Measurements from ENCODE around the gene ERBB4. TPM values are rescaled to one million over a fixed set of nuclear protein-coding genes. Genes with fewer than 3 reads are reported as not detected.

The ERBB4 gene
- total RNA-seq, 1 donor from 2014 or later: 2.2 TPM

DNA sequence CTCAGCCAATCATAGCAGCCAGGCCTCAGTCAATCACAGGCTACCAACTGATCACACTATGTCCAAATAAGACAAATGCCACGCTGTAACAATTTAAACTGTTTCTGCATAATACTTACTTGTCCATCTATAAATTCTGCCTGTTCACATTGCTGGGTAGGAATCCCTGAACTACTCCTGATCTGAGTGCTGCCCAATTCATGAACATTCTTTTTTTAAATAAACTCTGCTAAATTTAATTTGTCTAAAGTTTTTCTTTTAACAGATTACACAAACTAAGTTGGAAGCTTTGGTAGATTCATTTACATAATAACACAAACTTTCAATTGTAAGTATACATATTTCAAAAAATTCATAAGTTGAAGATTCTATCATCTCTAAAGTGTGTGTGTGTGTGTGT, 583.0 kb downstream of the ERBB4 start:
- no peak overlapping the region for H3K4me3 ChIP-seq (ENCODE audit: low read depth, low read length)
- TF ChIP-seq CTCF (conservative IDR thresholded peaks at IDR 0.05; ENCODE audit: low read depth, low read length): no peak

DNA sequence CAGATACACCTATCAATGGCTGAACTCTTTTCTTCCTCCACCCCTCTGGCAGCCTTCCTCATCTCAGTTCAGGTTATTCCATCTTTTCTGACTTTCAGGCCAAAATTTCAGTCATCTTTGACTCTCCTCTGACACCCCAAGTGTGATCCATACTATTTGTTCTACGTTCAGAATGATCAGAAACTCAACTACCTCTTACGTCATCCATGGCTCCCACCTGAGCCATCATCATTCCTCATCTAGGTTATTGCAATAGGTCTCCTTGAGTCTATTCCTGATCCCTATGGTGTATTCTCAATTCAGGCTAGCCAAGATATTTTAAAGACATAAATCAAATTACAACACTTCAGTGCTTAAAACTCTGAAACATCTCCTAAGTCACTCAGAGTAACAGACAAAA, 589.7 kb downstream of the ERBB4 start:
- no peak for DNase-seq (ENCODE audit: low read depth)
- TF ChIP-seq CTCF (conservative IDR thresholded peaks at IDR 0.05; ENCODE audit: low read depth, low read length): no peak

More for the DNA sequence above, 583.0 kb downstream of the ERBB4 start:
- DNase-seq (ENCODE audit: low read depth): no peak

DNA sequence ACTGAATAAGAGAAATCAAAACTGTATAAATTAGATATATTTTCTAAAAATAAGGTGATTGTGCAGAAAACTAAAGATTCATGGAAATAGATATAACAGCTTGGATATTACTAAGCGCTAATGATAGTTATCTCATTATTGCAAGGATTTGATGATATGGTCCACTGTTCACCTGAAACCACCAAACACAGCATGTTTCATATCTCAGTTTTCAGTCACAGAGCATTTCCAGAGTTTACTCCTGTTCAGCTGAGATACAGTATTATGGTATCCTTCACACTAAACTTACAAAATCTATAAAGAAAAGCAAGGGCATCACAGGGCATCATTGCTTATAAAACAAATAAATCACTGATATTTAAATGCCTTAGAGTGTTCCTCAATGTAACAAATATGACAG, 591.6 kb downstream of the ERBB4 start:
- TF ChIP-seq CTCF (conservative IDR thresholded peaks at IDR 0.05; ENCODE audit: low read depth, low read length): no peak
- DNase-seq (ENCODE audit: low read depth): no peak
- H3K4me3 ChIP-seq (ENCODE audit: low read depth, low read length): no peak overlapping the region

More for the DNA sequence above, 589.7 kb downstream of the ERBB4 start:
- no peak overlapping the region for H3K4me3 ChIP-seq (ENCODE audit: low read depth, low read length)

GRCh38 chr2:211944572-211944971, 594.0 kb downstream of the ERBB4 start:
- no peak for TF ChIP-seq CTCF (conservative IDR thresholded peaks at IDR 0.05; ENCODE audit: low read depth, low read length)
- H3K4me3 ChIP-seq (ENCODE audit: low read depth, low read length): no peak overlapping the region
- no peak for DNase-seq (ENCODE audit: low read depth)

DNA sequence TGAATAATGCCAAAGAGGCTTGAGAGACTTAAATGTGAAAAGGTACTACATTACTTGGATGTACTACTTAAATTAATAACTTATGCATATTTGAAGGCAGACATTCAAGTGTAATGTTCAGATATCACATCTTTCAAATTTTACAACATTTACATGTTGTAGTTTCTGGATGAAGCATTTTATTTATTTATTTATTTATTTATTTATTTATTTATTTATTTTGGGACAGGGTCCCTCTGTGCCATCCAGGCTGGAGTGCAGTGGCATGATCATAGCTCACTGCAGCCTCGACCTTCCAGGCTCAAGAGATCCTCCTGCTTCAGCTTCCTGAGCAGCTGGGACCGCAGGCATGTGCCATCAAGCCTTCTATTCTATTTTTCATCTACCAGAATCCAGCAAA, 596.4 kb downstream of the ERBB4 start:
- no peak overlapping the region for H3K4me3 ChIP-seq (ENCODE audit: low read depth, low read length)
- TF ChIP-seq CTCF (conservative IDR thresholded peaks at IDR 0.05; ENCODE audit: low read depth, low read length): no peak
- no peak for DNase-seq (ENCODE audit: low read depth)

GRCh38 chr2:211941216-211941747, 597.3 kb downstream of the ERBB4 start:
- TF ChIP-seq CTCF (conservative IDR thresholded peaks at IDR 0.05; ENCODE audit: low read depth, low read length): no peak
- DNase-seq (ENCODE audit: low read depth): no peak
- H3K4me3 ChIP-seq (ENCODE audit: low read depth, low read length): no peak overlapping the region

DNA sequence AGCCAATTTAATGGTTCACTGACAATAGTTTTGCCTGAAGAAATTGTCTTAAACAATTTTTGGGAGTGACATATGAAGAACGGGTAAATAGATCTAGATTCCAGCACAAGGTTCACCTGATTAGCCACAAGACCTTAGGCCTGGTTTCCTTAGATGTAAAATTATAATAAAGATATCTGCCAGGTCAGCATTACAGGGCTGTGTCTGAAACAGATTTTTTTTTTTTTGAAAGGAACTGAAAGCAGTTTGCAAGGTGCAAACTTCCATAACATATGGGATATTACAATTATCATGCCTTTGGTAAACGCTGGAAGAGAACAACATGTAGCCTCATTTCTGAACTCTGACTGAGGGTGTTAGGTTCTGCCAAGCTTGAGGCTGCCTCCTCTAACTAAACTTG, 599.4 kb downstream of the ERBB4 start:
- DNase-seq (ENCODE audit: low read depth): no peak
- H3K4me3 ChIP-seq (ENCODE audit: low read depth, low read length): no peak overlapping the region
- TF ChIP-seq CTCF (conservative IDR thresholded peaks at IDR 0.05; ENCODE audit: low read depth, low read length): no peak
